ENCODE results near the gene GLYR1. TPM values are rescaled to one million over a fixed set of nuclear protein-coding genes. Genes with fewer than 3 reads are reported as not detected.

GLYR1 gene
- total RNA-seq, 1 experiment from 2014 or later, result 79.9 TPM

- no peak for DNase-seq (ENCODE audit: low spot score)
- in situ Hi-C loops (cut with HindIII; ENCODE audit: low sequenced_read_pairs), result no loop called here
Measured at GRCh38 chr16:4855804-4856203, 8.7 kb upstream of the GLYR1 start.

GRCh38 chr16:4855371-4855770 is 8.3 kb upstream of the GLYR1 start:
- in situ Hi-C loops (cut with HindIII; ENCODE audit: low sequenced_read_pairs), result no loop called here
- DNase-seq (ENCODE audit: low spot score), result no peak

- no peak for DNase-seq (ENCODE audit: low spot score)
- in situ Hi-C loops (cut with HindIII; ENCODE audit: low sequenced_read_pairs), result no loop called here
Measured at GRCh38 chr16:4852221-4852872, 5.3 kb upstream of the GLYR1 start.

GRCh38 chr16:4850211-4850610 is 3.1 kb upstream of the GLYR1 start:
- DNase-seq (ENCODE audit: low spot score), result no peak
- in situ Hi-C loops (cut with HindIII; ENCODE audit: low sequenced_read_pairs), result no loop called here

- peak; percentile 29 for DNase-seq (ENCODE audit: low spot score)
- in situ Hi-C loops (cut with HindIII; ENCODE audit: low sequenced_read_pairs), result no loop called here
Measured at GRCh38 chr16:4847774-4848587, 893 bp upstream of the GLYR1 start.

- DNase-seq (ENCODE audit: low spot score), result no peak
- in situ Hi-C loops (cut with HindIII; ENCODE audit: low sequenced_read_pairs), result no loop called here
Measured at GRCh38 chr16:4846503-4846900, 586 bp downstream of the GLYR1 start.

GRCh38 chr16:4840984-4841383 is 6.1 kb downstream of the GLYR1 start:
- in situ Hi-C loops (cut with HindIII; ENCODE audit: low sequenced_read_pairs), result no loop called here
- DNase-seq (ENCODE audit: low spot score), result no peak

GRCh38 chr16:4839942-4840341 is 7.1 kb downstream of the GLYR1 start:
- in situ Hi-C loops (cut with HindIII; ENCODE audit: low sequenced_read_pairs), result loop anchor here (10.0 kb wide), 1 partner anchor 115 kb away; no protein-coding TSS in a partner anchor
- DNase-seq (ENCODE audit: low spot score), result no peak

- in situ Hi-C loops (cut with HindIII; ENCODE audit: low sequenced_read_pairs), result loop anchor here (10.0 kb wide), 1 partner anchor 113 kb away; no protein-coding TSS in a partner anchor
- no peak for DNase-seq (ENCODE audit: low spot score)
Measured at GRCh38 chr16:4837733-4838501, 9.2 kb downstream of the GLYR1 start.

GRCh38 chr16:4836727-4837126 is 10.4 kb downstream of the GLYR1 start:
- in situ Hi-C loops (cut with HindIII; ENCODE audit: low sequenced_read_pairs), result loop anchor here (10.0 kb wide), 1 partner anchor 112 kb away; no protein-coding TSS in a partner anchor
- no peak for DNase-seq (ENCODE audit: low spot score)

GRCh38 chr16:4833584-4833983 is 13.5 kb downstream of the GLYR1 start:
- in situ Hi-C loops (cut with HindIII; ENCODE audit: low sequenced_read_pairs), result loop anchor here (10.0 kb wide), 1 partner anchor 109 kb away; no protein-coding TSS in a partner anchor
- DNase-seq (ENCODE audit: low spot score), result no peak

GRCh38 chr16:4832698-4833343 is 14.3 kb downstream of the GLYR1 start:
- in situ Hi-C loops (cut with HindIII; ENCODE audit: low sequenced_read_pairs), result loop anchor here (10.0 kb wide), 1 partner anchor 108 kb away; no protein-coding TSS in a partner anchor
- DNase-seq (ENCODE audit: low spot score), result no peak

- in situ Hi-C loops (cut with HindIII; ENCODE audit: low sequenced_read_pairs), result loop anchor here (10.0 kb wide), 1 partner anchor 107 kb away; no protein-coding TSS in a partner anchor
- no peak for DNase-seq (ENCODE audit: low spot score)
Measured at GRCh38 chr16:4831616-4832015, 15.5 kb downstream of the GLYR1 start.

- DNase-seq (ENCODE audit: low spot score), result no peak
- in situ Hi-C loops (cut with HindIII; ENCODE audit: low sequenced_read_pairs), result loop anchor here (10.0 kb wide), 1 partner anchor 106 kb away; no protein-coding TSS in a partner anchor
Measured at GRCh38 chr16:4830408-4830807, 16.7 kb downstream of the GLYR1 start.

- in situ Hi-C loops (cut with HindIII; ENCODE audit: low sequenced_read_pairs), result no loop called here
- DNase-seq (ENCODE audit: low spot score), result no peak
Measured at GRCh38 chr16:4828567-4829321, 18.3 kb downstream of the GLYR1 start.

GRCh38 chr16:4826980-4827379 is 20.1 kb downstream of the GLYR1 start:
- no peak for DNase-seq (ENCODE audit: low spot score)
- in situ Hi-C loops (cut with HindIII; ENCODE audit: low sequenced_read_pairs), result no loop called here

- DNase-seq (ENCODE audit: low spot score), result no peak
- in situ Hi-C loops (cut with HindIII; ENCODE audit: low sequenced_read_pairs), result no loop called here
Measured at GRCh38 chr16:4826526-4826925, 20.6 kb downstream of the GLYR1 start.

GRCh38 chr16:4825196-4825595 is 21.9 kb downstream of the GLYR1 start:
- DNase-seq (ENCODE audit: low spot score), result no peak
- in situ Hi-C loops (cut with HindIII; ENCODE audit: low sequenced_read_pairs), result no loop called here
